ENCODE results near the gene ABCB8.

The ABCB8 gene

DNA sequence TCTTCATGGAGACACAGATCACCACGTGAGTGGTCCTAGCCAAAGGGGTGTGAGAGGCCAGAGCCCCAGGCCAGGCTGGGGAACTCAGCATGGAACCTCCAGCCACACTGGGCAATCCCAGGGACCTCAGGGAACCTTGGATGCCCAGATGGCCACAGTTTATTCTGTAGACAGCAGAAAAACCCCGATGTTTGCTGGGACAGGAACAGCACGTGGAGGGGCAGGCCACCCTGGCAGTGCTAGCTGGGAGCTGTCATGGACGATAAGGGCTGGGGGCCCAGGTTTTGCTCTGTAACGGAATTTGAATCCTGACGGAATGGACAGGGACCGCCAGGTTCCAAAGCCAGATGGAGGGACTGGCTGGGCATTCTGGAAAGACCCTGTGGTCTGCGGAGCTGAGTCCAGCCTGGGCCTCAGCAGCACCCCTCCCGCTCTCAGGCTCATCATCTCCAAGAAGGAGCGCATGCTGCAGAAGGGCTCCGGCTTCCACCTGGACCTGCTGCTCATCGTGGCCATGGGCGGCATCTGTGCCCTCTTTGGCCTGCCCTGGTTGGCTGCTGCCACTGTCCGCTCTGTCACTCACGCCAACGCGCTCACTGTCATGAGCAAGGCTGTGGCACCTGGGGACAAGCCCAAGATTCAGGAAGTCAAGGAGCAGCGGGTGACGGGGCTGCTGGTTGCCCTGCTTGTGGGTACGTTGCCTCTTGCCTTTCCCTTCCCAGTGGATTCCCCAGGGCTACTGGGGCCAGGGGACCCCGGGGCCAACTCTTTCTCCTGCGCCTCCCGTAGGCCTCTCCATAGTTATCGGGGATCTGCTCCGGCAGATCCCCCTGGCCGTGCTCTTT is 46.8 kb downstream of the ABCB8 start:
- no peak for DNase-seq (ENCODE audit: low spot score)

DNA sequence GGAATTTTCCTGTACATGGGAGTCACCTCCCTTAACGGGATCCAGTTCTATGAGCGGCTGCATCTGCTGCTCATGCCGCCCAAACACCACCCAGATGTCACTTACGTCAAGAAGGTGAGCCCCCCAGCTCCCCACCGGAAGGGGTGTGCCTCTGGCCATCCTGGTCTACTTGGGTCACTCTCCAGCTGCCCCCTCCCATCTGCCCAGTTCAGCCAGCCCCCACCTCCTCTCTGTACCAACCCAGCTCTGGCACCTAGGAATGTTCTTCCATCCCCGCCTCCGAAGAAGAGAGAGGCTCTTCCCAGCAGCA is 47.4 kb downstream of the ABCB8 start:
- no peak for DNase-seq (ENCODE audit: low spot score)

DNA sequence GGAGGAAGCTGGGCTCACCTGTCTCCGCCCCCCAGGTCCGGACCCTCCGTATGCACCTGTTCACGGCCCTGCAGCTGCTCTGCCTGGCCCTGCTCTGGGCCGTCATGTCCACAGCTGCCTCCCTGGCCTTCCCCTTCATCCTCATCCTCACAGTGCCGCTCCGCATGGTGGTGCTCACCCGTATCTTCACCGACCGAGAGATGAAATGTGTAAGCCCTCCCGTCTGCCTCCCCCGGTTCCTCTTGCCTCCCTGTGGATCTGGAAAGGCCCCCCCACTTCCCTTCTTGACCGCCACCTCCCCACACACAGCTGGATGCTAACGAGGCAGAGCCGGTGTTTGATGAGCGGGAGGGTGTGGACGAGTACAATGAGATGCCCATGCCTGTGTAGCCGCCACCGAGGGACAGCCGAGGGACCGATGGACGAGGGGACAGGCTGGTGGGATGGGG is 47.8 kb downstream of the ABCB8 start:
- no peak for DNase-seq (ENCODE audit: low spot score)

DNA sequence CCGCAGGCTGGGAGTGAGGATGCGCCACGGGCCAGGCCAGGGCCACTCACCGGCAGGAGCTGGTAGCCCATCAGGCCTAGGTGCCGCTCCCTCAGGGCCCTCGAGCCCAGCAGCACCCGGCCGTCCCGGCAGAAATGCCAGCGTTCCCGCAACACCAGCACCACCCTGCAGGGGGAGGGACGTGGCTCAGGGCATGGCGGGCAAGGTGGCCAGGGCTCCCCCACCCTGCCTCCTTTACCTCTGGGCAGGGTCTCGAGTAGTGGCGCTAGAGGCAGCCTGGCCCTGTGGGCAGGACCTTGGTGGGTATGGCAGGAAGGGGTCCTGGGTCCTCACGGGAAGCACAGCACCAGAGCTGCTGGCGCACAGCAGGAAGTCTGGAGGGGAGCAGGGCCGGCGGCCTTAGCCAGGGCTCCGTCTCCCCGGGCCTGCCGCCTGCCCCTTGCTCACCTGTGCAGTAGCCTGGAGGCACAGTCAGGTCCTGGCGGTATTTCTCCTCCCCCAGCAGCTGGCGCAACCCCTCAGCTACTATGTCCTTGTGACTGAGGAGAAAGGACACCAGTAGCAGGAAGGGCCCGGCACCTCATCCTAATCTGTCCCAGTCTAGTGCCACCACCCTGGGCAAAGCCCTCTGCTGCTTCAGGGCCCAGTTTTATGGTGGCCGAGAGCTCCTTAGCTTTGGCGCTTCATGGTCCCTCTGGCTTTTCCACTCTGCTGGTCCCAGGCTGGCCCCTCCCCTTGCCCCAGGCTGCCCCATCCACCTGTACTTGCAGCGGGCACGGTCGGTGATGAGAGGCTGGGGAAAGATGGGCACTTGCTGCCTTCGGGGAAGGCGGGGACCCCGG is 48.8 kb downstream of the ABCB8 start:
- no peak for DNase-seq (ENCODE audit: low spot score)

DNA sequence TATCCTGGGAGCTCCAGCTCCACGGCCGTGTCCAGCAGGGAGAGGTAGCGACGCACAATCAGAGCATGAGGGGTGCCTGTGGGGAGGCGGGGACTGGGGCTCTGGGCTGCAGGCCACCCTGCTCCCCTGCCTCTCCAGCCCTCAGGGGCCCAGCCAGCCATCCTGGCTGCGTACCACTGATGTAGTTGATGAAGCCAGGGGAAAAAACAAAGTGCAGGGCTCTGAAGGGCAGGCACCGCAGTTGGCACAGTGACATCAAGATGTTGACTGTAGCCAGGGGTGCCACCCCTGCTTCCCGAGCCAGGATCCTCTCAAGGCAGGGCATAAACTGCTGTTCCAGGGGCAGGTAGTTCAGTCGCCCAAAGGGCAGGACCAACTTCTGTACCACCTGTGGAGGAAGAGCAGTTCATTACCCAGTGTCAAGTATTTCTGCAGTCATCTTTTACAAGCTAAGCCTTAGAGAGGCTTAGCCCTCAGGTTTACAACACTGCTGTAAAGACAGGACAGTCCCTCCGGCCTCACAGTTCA is 49.5 kb downstream of the ABCB8 start:
- DNase-seq (ENCODE audit: low spot score): no peak

DNA sequence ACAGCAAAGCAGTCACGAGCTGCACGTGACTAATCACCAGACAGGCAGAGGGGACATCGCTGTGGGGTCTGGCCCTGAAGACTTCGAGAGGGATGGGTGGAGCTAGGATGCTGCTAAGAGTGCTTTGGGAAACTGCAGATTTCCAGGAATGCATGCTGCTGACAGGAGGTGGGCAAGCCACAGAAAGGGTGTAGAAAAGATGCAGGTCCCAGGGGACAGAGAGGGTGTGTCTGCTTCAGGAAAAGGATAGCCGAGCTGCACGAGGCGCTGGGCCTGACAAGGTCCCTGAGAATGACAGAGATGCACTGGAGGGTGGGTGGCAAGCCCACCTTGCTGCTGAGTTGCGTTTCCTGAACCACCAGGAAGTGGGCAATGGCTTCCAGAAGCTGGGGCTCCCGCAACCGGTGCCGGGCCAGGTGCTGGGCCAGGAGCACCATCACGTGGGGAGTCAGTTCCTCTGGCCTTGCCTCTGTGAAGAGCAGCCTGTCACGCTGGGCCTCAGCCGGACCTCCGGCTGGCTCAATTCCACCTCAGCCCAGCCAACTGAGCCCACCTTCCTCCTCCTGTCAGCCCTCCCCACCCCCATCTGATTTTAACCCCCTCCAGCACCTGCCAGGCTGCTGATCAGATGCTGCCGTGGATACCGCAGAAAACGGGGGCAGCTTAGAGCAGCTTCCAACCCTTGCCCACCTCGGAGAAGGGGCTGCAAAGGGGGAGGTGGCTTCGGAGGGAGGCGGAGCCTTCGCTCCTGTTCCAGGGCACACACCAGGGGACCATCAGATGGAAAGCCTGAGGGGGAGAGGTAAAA is 50.2 kb downstream of the ABCB8 start:
- no peak for DNase-seq (ENCODE audit: low spot score)

DNA sequence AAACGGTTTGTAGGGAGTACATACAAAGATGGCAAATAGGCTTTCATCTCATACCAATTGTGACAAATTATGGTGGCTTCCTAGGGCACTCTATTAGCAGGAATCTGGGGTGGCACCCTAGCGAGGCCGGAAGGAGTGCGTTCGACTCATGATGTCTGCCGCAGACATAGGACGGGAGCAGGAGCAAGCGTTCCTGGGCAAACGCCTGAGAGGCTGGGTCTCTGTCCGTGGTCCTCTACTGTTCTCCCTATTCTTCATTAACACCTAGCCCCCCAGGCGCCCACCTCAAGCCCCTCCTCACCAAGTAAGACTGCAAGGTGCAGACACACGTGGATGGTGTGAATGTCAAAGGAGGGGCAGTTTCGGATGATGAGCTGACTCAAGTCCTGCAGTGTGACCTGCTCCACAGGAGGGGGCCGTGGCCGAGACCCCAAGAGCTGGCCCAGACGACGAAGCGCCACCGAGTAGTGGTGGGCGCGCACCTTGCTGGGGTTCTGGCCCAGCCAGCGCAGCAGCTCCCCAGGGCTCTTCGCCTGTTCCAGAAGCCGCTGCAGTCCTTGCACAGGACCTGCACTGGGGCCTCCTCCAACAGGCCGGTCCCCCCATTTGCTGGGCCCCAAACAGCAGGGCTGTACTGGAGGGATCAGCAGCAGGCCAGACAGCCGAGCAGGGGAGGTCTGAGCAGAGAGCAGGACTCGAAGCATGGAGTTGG is 51.1 kb downstream of the ABCB8 start:
- DNase-seq (ENCODE audit: low spot score): no peak

DNA sequence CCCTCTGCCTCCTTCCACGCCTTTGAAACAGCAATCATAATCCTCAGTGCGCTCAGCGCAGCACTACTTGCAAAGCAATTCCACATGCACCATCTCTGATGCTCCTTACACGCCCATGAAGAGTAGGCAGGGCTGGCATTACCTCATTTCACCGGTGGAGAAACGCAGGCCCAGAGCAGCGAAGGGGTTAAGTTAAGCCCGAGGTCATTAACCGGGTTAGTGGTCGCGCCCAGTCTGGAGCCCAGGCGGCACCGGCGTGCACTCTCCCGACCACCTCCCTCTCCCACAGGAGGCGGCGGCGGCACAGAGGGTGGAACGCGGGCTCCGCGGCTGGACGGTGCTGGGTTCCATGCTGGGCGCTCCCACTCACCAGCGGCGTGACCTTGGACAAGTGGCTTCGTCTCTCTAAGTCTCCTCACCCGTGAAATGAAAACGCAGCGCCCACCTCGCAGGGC is 51.8 kb downstream of the ABCB8 start:
- no peak for DNase-seq (ENCODE audit: low spot score)

DNA sequence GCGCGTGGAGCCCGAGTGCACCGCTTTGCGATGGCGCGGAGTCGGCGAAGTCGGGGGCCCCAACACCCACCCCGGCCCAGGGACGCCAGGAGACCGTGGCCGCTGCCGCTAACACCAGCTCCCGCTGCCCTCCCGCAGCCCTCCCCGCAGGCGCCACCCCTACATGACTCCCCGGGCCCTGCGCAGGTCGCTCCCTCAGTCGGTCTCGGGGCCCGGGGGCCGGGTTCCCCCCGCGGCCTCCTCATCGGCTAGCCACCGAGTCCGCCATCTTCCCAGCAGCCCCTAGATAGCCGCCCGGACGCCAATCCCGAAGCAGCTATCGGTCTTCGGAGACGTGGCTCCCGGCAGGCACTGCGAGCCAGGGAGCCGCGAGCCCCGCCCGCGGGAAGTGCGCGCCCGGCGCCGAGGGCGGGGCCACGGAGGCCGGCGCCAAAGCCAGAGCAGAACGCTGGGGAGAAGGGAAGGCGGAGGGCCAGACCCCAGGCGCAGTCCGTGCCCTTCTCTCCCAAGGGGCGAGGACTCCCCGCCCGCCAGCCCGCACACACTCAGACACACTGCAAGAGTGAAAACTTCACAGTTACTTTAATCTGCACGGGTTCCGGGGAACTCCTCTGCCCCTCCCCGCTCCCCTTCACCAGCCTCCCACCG is 52.4 kb downstream of the ABCB8 start, which contains the start of gene FASTK:
TSS of gene FASTK (minus strand) at position 288 of the 648 bp plus-strand sequence. CDS start at position 245, 43 bp downstream.
- peak; percentile 94 for DNase-seq (ENCODE audit: low spot score)

DNA sequence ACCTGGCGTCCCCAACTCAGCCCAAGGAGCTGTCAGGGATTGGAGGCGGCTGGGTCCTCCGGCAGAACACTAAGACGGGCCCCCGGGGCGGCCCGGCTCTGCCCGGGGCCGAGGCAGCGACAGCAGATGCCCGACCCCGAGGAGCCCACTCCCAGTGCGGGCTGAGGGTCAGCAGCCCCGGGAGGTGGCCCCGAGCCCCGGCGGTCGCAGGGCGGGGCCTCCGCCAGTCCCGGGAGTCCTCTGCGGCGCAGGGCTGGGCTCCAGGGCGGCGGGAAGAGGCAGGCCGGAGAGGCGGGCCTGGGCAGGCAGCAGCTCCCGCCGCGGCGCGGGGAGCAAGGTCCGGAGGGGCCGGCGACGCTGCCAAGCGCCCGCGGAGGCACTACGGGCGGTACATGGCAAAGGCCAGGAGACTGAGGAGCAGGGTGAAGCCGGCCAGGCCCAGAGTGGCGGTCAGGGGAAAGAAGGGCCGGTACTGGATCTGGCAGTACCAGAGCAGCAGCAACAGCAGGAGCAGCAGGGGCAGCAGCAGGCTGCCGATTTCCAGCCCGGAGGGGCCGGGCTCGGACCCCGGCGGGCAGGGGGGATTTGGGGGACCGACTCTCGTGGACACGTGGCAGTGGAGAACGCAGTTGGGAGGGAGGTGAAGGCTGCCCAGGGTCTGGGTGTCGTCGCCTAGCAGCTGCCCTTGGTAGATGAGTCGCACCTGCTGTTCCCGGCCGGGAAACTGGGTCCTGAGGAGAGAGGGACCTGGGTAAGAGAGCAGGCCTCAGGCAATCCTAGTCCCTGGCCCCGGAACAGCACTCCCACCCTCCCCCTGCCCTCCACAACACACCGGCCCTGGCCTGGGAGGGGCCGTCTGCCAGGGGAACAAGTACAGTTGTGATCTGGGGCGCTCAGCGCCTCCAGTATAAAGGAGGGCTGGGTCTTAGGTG is 53.2 kb downstream of the ABCB8 start:
- no peak for DNase-seq (ENCODE audit: low spot score)

DNA sequence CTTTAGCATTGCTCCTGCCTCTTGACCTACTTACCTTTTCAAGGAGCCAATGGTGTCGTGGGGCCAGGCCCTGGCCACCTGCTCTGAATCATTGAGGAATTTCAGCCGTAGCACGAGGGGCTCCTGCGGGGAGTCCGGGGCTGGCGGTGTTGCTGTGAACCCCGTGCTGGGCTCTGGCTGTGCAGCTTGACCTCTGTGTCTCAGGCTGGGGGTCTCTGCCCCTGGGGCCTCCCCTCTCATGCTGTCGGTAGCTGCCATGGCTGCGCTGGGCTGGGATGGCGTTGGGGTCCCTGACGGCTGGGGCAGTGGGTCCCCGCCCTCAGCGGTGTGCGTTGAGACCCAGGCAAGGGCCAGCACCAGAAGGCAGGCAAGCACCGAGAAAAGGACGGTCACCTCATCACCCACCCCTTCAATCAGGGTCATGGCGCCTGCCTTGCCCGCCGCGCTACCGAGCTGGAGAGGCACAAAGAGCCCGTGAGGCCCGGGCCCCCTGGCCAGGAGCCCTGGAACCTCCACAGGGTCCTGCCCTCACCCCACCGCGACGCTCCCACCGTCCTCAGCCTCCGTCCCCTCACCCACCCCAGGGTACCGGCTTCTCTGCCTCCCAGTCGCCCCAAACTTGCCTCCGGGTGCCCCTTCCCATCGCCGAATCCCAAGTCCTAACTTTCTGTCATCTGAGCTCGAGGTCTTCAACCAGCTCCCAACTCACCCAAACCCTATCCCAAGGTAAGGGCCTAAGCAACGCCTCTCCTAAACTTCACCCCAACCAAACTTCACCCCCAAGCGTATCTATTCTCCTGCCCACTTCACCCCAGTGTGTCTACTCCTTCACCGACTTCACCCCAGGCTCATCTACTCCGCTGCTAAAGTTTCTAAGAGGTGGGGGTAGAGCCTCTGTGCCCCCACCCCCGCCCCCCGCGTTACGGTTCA is 54.2 kb downstream of the ABCB8 start:
- DNase-seq (ENCODE audit: low spot score): no peak

DNA sequence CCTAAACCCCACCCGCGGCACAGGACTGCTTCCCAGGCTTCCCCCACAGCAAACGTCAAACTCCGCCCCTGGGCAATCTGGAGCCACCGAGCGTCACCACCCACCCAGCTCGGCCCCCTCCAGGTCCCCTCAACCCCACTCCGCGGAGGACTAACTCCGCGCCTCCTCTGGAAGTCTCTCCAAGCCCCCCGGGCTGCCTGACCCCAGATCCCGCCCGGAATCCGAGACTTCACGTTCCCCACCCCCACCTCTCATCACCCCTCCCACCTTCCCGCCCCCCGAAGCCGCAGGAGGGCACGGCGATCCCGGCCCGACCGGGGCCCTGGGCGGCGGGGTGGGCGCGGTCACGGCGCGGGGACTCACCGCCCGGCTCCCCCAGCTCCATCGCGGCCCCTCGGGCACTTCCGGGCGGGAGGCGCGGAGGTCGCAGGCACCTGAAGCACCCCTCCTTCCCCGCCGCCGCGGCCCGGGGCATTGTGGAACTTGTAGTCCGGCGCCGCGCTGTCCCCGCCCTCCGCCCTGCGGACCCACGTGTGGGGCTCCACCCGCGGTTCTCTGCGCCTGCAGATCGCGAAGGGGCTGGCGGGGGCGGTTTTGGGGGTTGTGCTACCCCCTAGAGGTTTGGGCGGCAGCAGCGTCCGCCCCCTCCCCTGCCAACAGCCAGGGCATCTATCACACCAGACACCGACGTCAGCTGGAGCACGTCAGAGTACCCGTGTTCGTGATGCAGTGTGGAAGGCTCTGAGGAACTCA is 55.0 kb downstream of the ABCB8 start, which contains the start of gene TMUB1:
TSS of gene TMUB1 (minus strand) at position 423 of the 753 bp plus-strand sequence. CDS start 930 bp downstream, outside the sequence.
- peak; percentile 84 for DNase-seq (ENCODE audit: low spot score)

DNA sequence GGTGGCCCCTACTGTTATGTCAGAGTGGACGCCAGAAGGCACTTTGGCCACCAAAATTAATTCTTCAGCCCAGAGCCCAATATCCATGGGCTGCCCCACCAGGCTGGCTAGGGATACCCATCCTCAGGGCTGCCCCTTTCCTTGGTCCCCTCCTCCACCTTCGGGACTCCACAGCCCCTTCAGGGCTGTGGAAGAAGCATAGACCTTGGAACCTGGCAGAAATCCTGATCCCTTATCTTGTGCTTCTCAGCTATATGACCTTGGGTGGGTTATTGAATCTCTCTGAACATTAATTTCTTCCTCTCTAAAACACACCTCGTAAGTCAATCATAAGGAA is 55.5 kb downstream of the ABCB8 start:
- no peak for DNase-seq (ENCODE audit: low spot score)

DNA sequence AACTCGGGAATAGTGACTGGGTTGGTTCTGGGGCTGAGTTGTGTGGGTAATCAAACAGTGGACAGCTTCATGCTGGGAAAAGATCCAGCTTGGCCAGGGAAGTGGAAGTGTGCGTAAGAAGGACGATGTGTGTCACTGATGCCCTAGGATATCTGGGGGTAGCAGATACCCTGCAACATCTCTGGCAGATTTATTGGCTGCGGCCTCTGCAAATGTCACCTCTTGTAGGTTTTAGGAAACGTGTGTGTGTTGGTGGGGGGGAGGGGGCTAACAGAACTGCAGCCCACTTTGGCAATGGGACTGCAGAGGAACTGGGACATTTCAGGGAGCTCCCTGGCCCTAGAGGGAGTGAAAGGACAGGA is 57.1 kb downstream of the ABCB8 start:
- no peak for DNase-seq (ENCODE audit: low spot score)

DNA sequence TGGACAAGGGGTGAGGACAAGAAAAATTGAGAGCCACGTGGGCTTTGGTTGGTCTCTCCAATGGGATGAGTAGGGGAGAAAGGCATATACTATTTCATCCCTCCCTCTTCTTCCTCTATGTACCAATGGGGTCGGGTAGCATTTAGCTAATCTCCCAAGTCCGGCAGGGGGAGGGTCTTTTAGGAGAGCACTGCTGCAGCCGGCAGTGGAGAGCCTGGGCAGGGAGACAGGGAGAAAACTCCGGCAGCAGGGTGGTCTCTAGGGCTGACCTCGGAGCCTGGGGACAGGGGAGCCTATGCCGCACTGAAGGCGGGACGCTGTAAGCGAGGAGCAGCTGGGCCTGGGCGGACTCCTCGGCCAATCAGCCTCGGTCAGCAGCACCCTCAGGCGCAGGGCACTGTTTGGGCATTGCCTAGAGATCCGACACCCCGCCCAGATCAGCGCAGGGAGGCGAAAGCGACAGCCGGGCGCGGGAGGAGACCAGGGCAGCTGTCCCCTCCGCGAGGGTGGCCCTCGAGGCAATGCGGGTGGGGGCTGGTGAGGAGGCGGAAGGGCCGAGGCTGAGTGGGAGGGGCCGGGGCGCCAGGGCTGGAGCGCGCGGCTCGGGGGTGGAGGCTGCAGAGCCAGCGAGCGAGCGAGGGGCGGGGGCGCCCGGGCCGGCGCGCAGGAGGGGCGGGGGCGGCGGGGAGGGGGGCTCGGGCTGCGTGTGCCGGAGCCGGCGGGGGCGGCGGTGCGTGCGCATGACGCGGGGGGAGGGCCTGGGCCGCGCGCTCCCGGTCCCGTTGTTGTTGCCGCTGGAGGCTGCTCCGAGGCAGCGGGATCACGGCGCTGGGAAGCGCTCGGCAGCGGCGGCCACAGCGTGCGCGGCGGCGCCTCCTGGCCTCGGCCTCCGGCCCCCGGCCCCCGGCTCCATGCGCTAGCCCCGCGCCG is 57.7 kb downstream of the ABCB8 start, which contains the start of gene AGAP3:
TSS of gene AGAP3 (plus strand) at position 785 of the 930 bp plus-strand sequence. CDS start 267 bp downstream, outside the sequence.
- DNase-seq (ENCODE audit: low spot score): peak; percentile 58

DNA sequence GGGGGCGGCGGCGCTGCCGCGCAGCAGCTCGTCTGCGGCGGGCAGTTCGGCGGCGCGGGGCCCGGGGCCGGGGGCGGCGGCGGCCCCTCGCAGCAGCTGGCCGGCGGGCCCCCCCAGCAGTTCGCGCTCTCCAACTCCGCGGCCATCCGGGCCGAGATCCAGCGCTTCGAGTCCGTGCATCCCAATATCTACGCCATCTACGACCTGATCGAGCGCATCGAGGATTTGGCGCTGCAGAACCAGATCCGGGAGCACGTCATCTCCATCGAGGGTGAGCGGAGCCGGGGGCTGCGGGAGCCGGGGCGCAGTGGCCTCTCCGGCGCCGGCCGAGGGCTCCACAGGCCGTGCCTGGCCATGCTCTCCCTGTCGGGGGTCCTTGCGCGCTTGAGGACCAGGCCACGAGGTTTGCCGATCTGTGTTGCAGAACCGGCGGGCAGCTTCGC is 58.6 kb downstream of the ABCB8 start:
- DNase-seq (ENCODE audit: low spot score): no peak

Data from germinal center (tissue), 1 donor.